Mesothelial cell of epicardium (in vitro differentiated cells): ENCODE measurements around the gene DSCAM. TPM values are rescaled to one million over a fixed set of nuclear protein-coding genes. Genes with fewer than 3 reads are reported as not detected.

Experiments used
- DNase-seq, 2 experiments: peaks; one replicate each; pipeline ENCODE4 v3.0.0; 2021; ENCODE audit warnings: low spot score in 2 of 2; ENCODE audit not compliant: unreplicated experiment in 2 of 2
- H3K27ac Mint-ChIP-seq: 2 replicates; pipeline ENCODE4 v1.8.0; 2021; ENCODE audit warnings: mixed read lengths
- H3K27me3 Mint-ChIP-seq: 2 replicates; pipeline ENCODE4 v1.8.0; 2021; ENCODE audit warnings: low read depth, mixed read lengths
- H3K36me3 Mint-ChIP-seq: 2 replicates; pipeline ENCODE4 v1.8.0; 2021; ENCODE audit warnings: mixed read lengths
- H3K4me1 Mint-ChIP-seq: 2 replicates; pipeline ENCODE4 v1.8.0; 2021; ENCODE audit warnings: mixed read lengths
- H3K4me3 Mint-ChIP-seq: 2 replicates; pipeline ENCODE4 v1.8.0; 2021; ENCODE audit warnings: mild to moderate bottlenecking, moderate library complexity, mixed read lengths
- H3K9me3 Mint-ChIP-seq: 2 replicates; pipeline ENCODE4 v1.8.0; 2021; ENCODE audit warnings: mixed read lengths
- CTCF ChIP-seq: fragments of 200-600 bp; sonication (generic); IDR thresholded peaks from one replicate; pipeline ENCODE4 v1.5.0; 2021; ENCODE audit warnings: antibody characterized with exemption; ENCODE audit not compliant: unreplicated experiment
- total RNA-seq: library from RNA; stranded (reverse); gene quantifications from 3 replicates; pipeline ENCODE4 v1.2.1, GENCODE V29; 2021

The DSCAM gene
- total RNA-seq, 1 donor from 2014 or later = not detected

GRCh38 chr21:40616377-40616704, 230.6 kb downstream of the DSCAM start:
- no peak overlapping the region for H3K27ac Mint-ChIP-seq
- no peak for DNase-seq
- TF ChIP-seq CTCF = no peak
- no peaks in the 10 kb centered on the region for H3K9me3 Mint-ChIP-seq
- H3K4me1 Mint-ChIP-seq = no peaks in the 10 kb centered on the region
- no peaks in the 10 kb centered on the region for H3K36me3 Mint-ChIP-seq
- H3K4me3 Mint-ChIP-seq = no peak overlapping the region
- no peaks in the 10 kb centered on the region for H3K27me3 Mint-ChIP-seq

- DNase-seq = no peak
- no peak overlapping the region for H3K4me3 Mint-ChIP-seq
- H3K27ac Mint-ChIP-seq = no peak overlapping the region
- no peaks in the 10 kb centered on the region for H3K4me1 Mint-ChIP-seq
- H3K27me3 Mint-ChIP-seq = no peaks in the 10 kb centered on the region
- TF ChIP-seq CTCF = no peak
- no peaks in the 10 kb centered on the region for H3K36me3 Mint-ChIP-seq
- H3K9me3 Mint-ChIP-seq = no peaks in the 10 kb centered on the region
These were observed 231.2 kb downstream of the DSCAM start for GRCh38 chr21:40615505-40616376.

GRCh38 chr21:40613546-40614030, 233.4 kb downstream of the DSCAM start:
- Mint-ChIP-seq H3K9me3 (no peaks in the 10 kb centered on the region), H3K27me3 (no peaks in the 10 kb centered on the region), H3K4me3 (no peak overlapping the region), H3K36me3 (no peaks in the 10 kb centered on the region), H3K27ac (no peak overlapping the region), H3K4me1 (no peaks in the 10 kb centered on the region)
- no peak for TF ChIP-seq CTCF
- DNase-seq = no peak

- no peaks in the 10 kb centered on the region for H3K4me1 Mint-ChIP-seq
- no peak overlapping the region for H3K27ac Mint-ChIP-seq
- no peaks in the 10 kb centered on the region for H3K27me3 Mint-ChIP-seq
- no peak overlapping the region for H3K4me3 Mint-ChIP-seq
- H3K9me3 Mint-ChIP-seq = peaks cover 10% of the 10 kb centered on the region
- no peaks in the 10 kb centered on the region for H3K36me3 Mint-ChIP-seq
- DNase-seq = no peak
- TF ChIP-seq CTCF = no peak
These were observed 236.6 kb downstream of the DSCAM start for GRCh38 chr21:40610345-40610744.

GRCh38 chr21:40606341-40606740, 240.6 kb downstream of the DSCAM start:
- no peak for TF ChIP-seq CTCF
- H3K27ac Mint-ChIP-seq = no peak overlapping the region
- no peak for DNase-seq
- H3K27me3 Mint-ChIP-seq = no peaks in the 10 kb centered on the region
- peaks cover 35% of the 10 kb centered on the region for H3K9me3 Mint-ChIP-seq
- H3K4me1 Mint-ChIP-seq = no peaks in the 10 kb centered on the region
- no peaks in the 10 kb centered on the region for H3K36me3 Mint-ChIP-seq
- H3K4me3 Mint-ChIP-seq = no peak overlapping the region
